ENCODE measurements around the gene CCDC110. TPM values are rescaled to one million over a fixed set of nuclear protein-coding genes. Genes with fewer than 3 reads are reported as not detected.

Gene CCDC110
- total RNA-seq, 1 experiment from 2014 or later, result 2.7 TPM

- Histone ChIP-seq H3K36me3 (ENCODE audit: control insufficient read depth in 1 of 2, insufficient read depth in 2 of 2, low read length in 2 of 2) (no peaks in the 10 kb centered on the region), H3K4me3 (replicated peaks in 1 of 2; ENCODE audit: low read depth in 1 of 2, low read length in 2 of 2) (no peak overlapping the region), H3K79me2 (ENCODE audit: insufficient read depth, low read length) (no peaks in the 10 kb centered on the region), H3K4me1 (ENCODE audit: control insufficient read depth in 1 of 2, insufficient read depth in 2 of 2, low read length in 2 of 2) (no peaks in the 10 kb centered on the region), H2AFZ (ENCODE audit: low read depth, low read length, poor library complexity, severe bottlenecking) (no peak overlapping the region), H3K9ac (ENCODE audit: low read length) (no peak overlapping the region), H3K27me3 (ENCODE audit: insufficient read depth, low read length) (no peaks in the 10 kb centered on the region), H4K20me1 (ENCODE audit: insufficient read depth) (no peaks in the 10 kb centered on the region), H3K9me3 (ENCODE audit: control insufficient read depth in 1 of 2, insufficient read depth in 1 of 2, low read depth in 1 of 2, low read length in 2 of 2) (no peaks in the 10 kb centered on the region), H3K9me2 (ENCODE audit: insufficient read depth) (no peaks in the 10 kb centered on the region), H3K4me2 (ENCODE audit: low read length) (no peak overlapping the region), H3K27ac (ENCODE audit: low read depth, low read length) (no peak overlapping the region)
- ChIA-PET RAD21 (ENCODE audit: low non-redundant PET in 1 of 2, low total read pairs in 2 of 2, uncharacterized antibody in 2 of 2, unreplicated experiment in 2 of 2) (no interaction called here), CTCF (no interaction called here), POLR2A (no interaction called here)
- no peak for DNase-seq (ENCODE audit: low read depth, low spot score)
- intact Hi-C loops (cut with micrococcal nuclease), result no loop called here
- no peak for ATAC-seq
- TF ChIP-seq ZBTB33 (IDR thresholded peaks at IDR 0.05; ENCODE audit: extremely low read depth, insufficient replicate concordance, low read length) (no peak), POLR2AphosphoS5 (IDR thresholded peaks at IDR 0.05; ENCODE audit: low read depth, low read length) (no peak), REST (IDR thresholded peaks at IDR 0.05; ENCODE audit: low read depth) (no peak), JUND (IDR thresholded peaks at IDR 0.05) (no peak), FOSL1 (IDR thresholded peaks at IDR 0.05; ENCODE audit: low read depth) (no peak)
- BruUV-seq (replicated peaks), result no TSS peak
Measured at GRCh38 chr4:185520119-185520518, 48.6 kb upstream of the CCDC110 start.

All from HCT116 (cell line).